Bronchial smooth muscle cell (primary cell): Measurements from ENCODE around the gene BTBD3. TPM values are rescaled to one million over a fixed set of nuclear protein-coding genes. Genes with fewer than 3 reads are reported as not detected.

ENCODE experiments used
- total RNA-seq: library from RNA; depleted of rRNA; stranded (reverse); fragments of >200 nt; gene quantifications from 2 replicates; pipeline ENCODE4 v1.2.1, GENCODE V29; 2014

The BTBD3 gene
- 13.4 and 21.6 TPM in 2 replicates for total RNA-seq

DNA sequence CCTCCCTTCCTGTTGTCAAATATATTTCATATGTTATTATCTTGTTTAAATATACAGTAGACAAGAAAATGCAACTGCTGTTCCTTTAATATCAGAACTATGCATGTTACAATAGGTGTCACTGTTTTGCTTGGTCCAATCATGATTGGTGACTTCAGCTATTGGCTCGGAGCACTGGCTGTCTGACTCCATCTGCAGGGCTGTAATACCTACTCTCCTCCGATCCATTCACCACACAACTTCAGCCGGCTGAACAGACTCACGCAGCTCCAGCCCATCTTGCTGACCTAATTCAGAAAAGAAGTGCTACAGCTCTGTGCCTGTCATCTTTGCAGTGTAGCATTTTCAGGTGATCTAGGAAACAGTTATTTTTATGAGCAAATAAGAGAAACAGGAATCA, at the start of gene BTBD3:
BTBD3 (plus strand) TSS at position 231 of the 400 bp plus-strand sequence. CDS start 383 bp downstream, outside the sequence.

